Ectodermal cell (in vitro differentiated cells): ENCODE measurements around the gene MYF6. TPM values are rescaled to one million over a fixed set of nuclear protein-coding genes. Genes with fewer than 3 reads are reported as not detected.
"Not testable (repeated sequence)": the region's sequence is repeated elsewhere in the genome, so short reads cannot be mapped to it uniquely, and the experiment has no call there.

Experiments
- H3K27ac ChIP-seq: 2 replicates; pipeline ENCODE4 v1.7.0; 2013; ENCODE audit warnings: mild to moderate bottlenecking, low read depth, low read length; ENCODE audit not compliant: insufficient read depth, poor library complexity, severe bottlenecking
- H3K27me3 ChIP-seq: 2 replicates; pipeline ENCODE4 v1.7.0; 2013; ENCODE audit warnings: mild to moderate bottlenecking, low read length; ENCODE audit not compliant: insufficient read depth, control insufficient read depth, poor library complexity, severe bottlenecking
- H3K36me3 ChIP-seq: one replicate; pipeline ENCODE4 v1.7.0; 2013; ENCODE audit warnings: low read length; ENCODE audit not compliant: control insufficient read depth, insufficient read depth
- H3K4me1 ChIP-seq: one replicate; pipeline ENCODE4 v1.7.0; 2013; ENCODE audit warnings: low read length; ENCODE audit not compliant: control insufficient read depth, insufficient read depth
- H3K4me3 ChIP-seq: 2 replicates; pipeline ENCODE4 v1.7.0; 2013; ENCODE audit warnings: low read depth, low read length, control low read depth; ENCODE audit not compliant: insufficient read depth
- H3K9me3 ChIP-seq: 2 replicates; pipeline ENCODE4 v1.7.0; 2013; ENCODE audit warnings: mild to moderate bottlenecking, low read length, moderate library complexity; ENCODE audit not compliant: control insufficient read depth
- WGBS, 2 experiments: methylation state at CpG; one replicate each; pipeline ENCODE4 v1.1.7; 2013; ENCODE audit warnings: missing lambda C conversion rate in 2 of 2; 5-methylcytosine and 5-hydroxymethylcytosine counted together
- polyA plus RNA-seq, 4 experiments: library from polyadenylated mRNA; stranded (reverse); fragments of 50-300 nt; gene quantifications; one replicate each; pipeline ENCODE4 v1.2.3, GENCODE V29; 2013

The MYF6 gene
- polyA plus RNA-seq (2013, experiment 1 of 4): 0.93 TPM
- polyA plus RNA-seq (2013, experiment 2 of 4): 1.0 TPM
- 0.69 TPM for polyA plus RNA-seq (2013, experiment 3 of 4)
- 1.0 TPM for polyA plus RNA-seq (2013, experiment 4 of 4)

GRCh38 chr12:80707126-80707829 lies at the start of gene MYF6:
MYF6 (plus strand) TSS chr12:80707634; CDS start chr12:80707720, 86 bp downstream.
- Histone ChIP-seq H3K9me3 (no peaks in the 10 kb centered on the region), H3K27ac (no peak within 1 kb of the TSS), H3K27me3 (peaks cover 58% of the 10 kb centered on the region), H3K36me3 (no peaks in the 10 kb centered on the region), H3K4me1 (no peaks in the 10 kb centered on the region), H3K4me3 (peak within 1 kb of the TSS; percentile 22)
- 88 to 90% methylated on average over 4 of the region's 4 CpGs for WGBS, 2 experiments

GRCh38 chr12:80659512-80660063 lies 47.8 kb upstream of the MYF6 start:
- H3K27ac ChIP-seq: no peak overlapping the region
- H3K27me3 ChIP-seq: no peaks in the 10 kb centered on the region
- 94 to 98% methylated on average over 4 to 5 of the region's 5 CpGs for WGBS, 2 experiments
- H3K36me3 ChIP-seq: no peaks in the 10 kb centered on the region
- H3K4me1 ChIP-seq: no peaks in the 10 kb centered on the region
- H3K9me3 ChIP-seq: no peaks in the 10 kb centered on the region
- no peak overlapping the region for H3K4me3 ChIP-seq

- H3K4me3 ChIP-seq: no peak overlapping the region
- H3K4me1 ChIP-seq: no peaks in the 10 kb centered on the region
- H3K27me3 ChIP-seq: no peaks in the 10 kb centered on the region
- H3K9me3 ChIP-seq: no peaks in the 10 kb centered on the region
- H3K27ac ChIP-seq: no peak overlapping the region
- H3K36me3 ChIP-seq: no peaks in the 10 kb centered on the region
Measured at GRCh38 chr12:80662586-80662985, 44.8 kb upstream of the MYF6 start.

- Histone ChIP-seq H3K27ac (no peak overlapping the region), H3K4me1 (no peaks in the 10 kb centered on the region), H3K9me3 (no peaks in the 10 kb centered on the region), H3K36me3 (no peaks in the 10 kb centered on the region), H3K27me3 (no peaks in the 10 kb centered on the region), H3K4me3 (no peak overlapping the region)
- 78 to 86% methylated on average over 4 to 5 of the region's 5 CpGs for WGBS, 2 experiments
Measured at GRCh38 chr12:80670214-80670613, 37.2 kb upstream of the MYF6 start.

- 86 to 93% methylated on average over 13 of the region's 13 CpGs for WGBS, 2 experiments
- H3K27me3 ChIP-seq, H3K27ac ChIP-seq, H3K36me3 ChIP-seq, H3K9me3 ChIP-seq, H3K4me3 ChIP-seq, H3K4me1 ChIP-seq: not testable (repeated sequence)
Measured at GRCh38 chr12:80676042-80676636, 31.3 kb upstream of the MYF6 start.

- no peaks in the 10 kb centered on the region for H3K4me1 ChIP-seq
- 95 to 100% methylated on average over 1 of the region's 1 CpG for WGBS, 2 experiments
- no peak overlapping the region for H3K27ac ChIP-seq
- H3K36me3 ChIP-seq: no peaks in the 10 kb centered on the region
- no peaks in the 10 kb centered on the region for H3K27me3 ChIP-seq
- H3K4me3 ChIP-seq: no peak overlapping the region
- no peaks in the 10 kb centered on the region for H3K9me3 ChIP-seq
Measured at GRCh38 chr12:80676856-80677255, 30.6 kb upstream of the MYF6 start.

- WGBS, 2 experiments: no CpG with 5 or more reads among the region's 1 CpG
- H3K9me3 ChIP-seq: no peaks in the 10 kb centered on the region
- no peaks in the 10 kb centered on the region for H3K27me3 ChIP-seq
- H3K4me3 ChIP-seq: no peak overlapping the region
- H3K27ac ChIP-seq: no peak overlapping the region
- no peaks in the 10 kb centered on the region for H3K4me1 ChIP-seq
- no peaks in the 10 kb centered on the region for H3K36me3 ChIP-seq
Measured at GRCh38 chr12:80677994-80678393, 29.4 kb upstream of the MYF6 start.

- 89 to 94% methylated on average over 2 to 3 of the region's 3 CpGs for WGBS, 2 experiments
- Histone ChIP-seq H3K4me3 (no peak overlapping the region), H3K27me3 (no peaks in the 10 kb centered on the region), H3K27ac (no peak overlapping the region), H3K36me3 (no peaks in the 10 kb centered on the region), H3K9me3 (no peaks in the 10 kb centered on the region), H3K4me1 (no peaks in the 10 kb centered on the region)
Measured at GRCh38 chr12:80679346-80680131, 27.9 kb upstream of the MYF6 start.

GRCh38 chr12:80681287-80681686 lies 26.1 kb upstream of the MYF6 start:
- H3K4me1 ChIP-seq: no peaks in the 10 kb centered on the region
- H3K27me3 ChIP-seq: no peaks in the 10 kb centered on the region
- no peaks in the 10 kb centered on the region for H3K9me3 ChIP-seq
- no peaks in the 10 kb centered on the region for H3K36me3 ChIP-seq
- no peak overlapping the region for H3K27ac ChIP-seq
- 95 to 100% methylated on average over 1 of the region's 2 CpGs for WGBS, 2 experiments
- H3K4me3 ChIP-seq: no peak overlapping the region

GRCh38 chr12:80681786-80682185 lies 25.6 kb upstream of the MYF6 start:
- no peak overlapping the region for H3K27ac ChIP-seq
- H3K9me3 ChIP-seq: no peaks in the 10 kb centered on the region
- H3K4me1 ChIP-seq: no peaks in the 10 kb centered on the region
- no peaks in the 10 kb centered on the region for H3K36me3 ChIP-seq
- no peaks in the 10 kb centered on the region for H3K27me3 ChIP-seq
- no peak overlapping the region for H3K4me3 ChIP-seq
- 92 to 97% methylated on average over 3 of the region's 3 CpGs for WGBS, 2 experiments
